NT2/D1 (cell line): Measurements from ENCODE around the gene CTIF.

Experiments
- SUZ12 ChIP-seq: IDR thresholded peaks from 2 replicates; pipeline ENCODE4 v1.6.1; 2011; ENCODE audit not compliant: insufficient read length, insufficient read depth; ENCODE audit errors: extremely low read depth
- YY1 ChIP-seq: IDR thresholded peaks from 2 replicates; pipeline ENCODE4 v1.6.1; 2011; ENCODE audit not compliant: insufficient read length, insufficient read depth
- ZNF274 ChIP-seq: IDR thresholded peaks from 2 replicates; pipeline ENCODE4 v1.6.1; 2011; ENCODE audit warnings: mild to moderate bottlenecking, low read depth, low read length

GRCh38 chr18:48669991-48670750, 131.3 kb downstream of the CTIF start:
- no peak for TF ChIP-seq YY1
- no peak for TF ChIP-seq ZNF274
- TF ChIP-seq SUZ12 = no peak
